GM10248 (cell line): ENCODE data around the gene IKZF5.
A peak's percentile ranks its signal among the peaks of the same experiment; 100 is the strongest.

Source experiments
- CTCF ChIA-PET: fragments of 300-600 bp; sonication (Branson Sonifier 250); formaldehyde crosslinking; extraction: SDS; loops from one replicate; lab custom pipeline; 2021; ENCODE audit warnings: antibody characterized with exemption; lab: Yijun Ruan, JAX
- POLR2A ChIA-PET: fragments of 350-650 bp; sonication (Branson Sonifier 250); formaldehyde crosslinking; extraction: SDS; loops from one replicate; lab custom pipeline; 2020; ENCODE audit warnings: antibody characterized with exemption; lab: Yijun Ruan, JAX
- DNase-seq: peaks from one replicate; pipeline ENCODE4 v3.0.0; 2012; ENCODE audit errors: extremely low spot score
- CTCF ChIP-seq: IDR thresholded peaks from 2 replicates; pipeline ENCODE4 v1.5.1; 2012; ENCODE audit warnings: mild to moderate bottlenecking, low read depth; ENCODE audit errors: extremely low read depth, missing control alignments, control extremely low read depth

IKZF5 gene

GRCh38 chr10:123031124-123031523 lies 22.5 kb upstream of the IKZF5 start:
- no peak for DNase-seq
- no peak for TF ChIP-seq CTCF
- CTCF ChIA-PET, result interaction anchor here (4.3 kb wide), 1 partner anchor 13 kb away, joined by 40 read pairs; no protein-coding TSS in a partner anchor
- POLR2A ChIA-PET, result no interaction called here

- no peak for TF ChIP-seq CTCF
- DNase-seq, result no peak
- ChIA-PET POLR2A (no interaction called here), CTCF (interaction anchor here (1.5 kb wide), 1 partner anchor 17 kb away, joined by 5 read pairs; no protein-coding TSS in a partner anchor)
Measured at GRCh38 chr10:123027861-123028260, 19.3 kb upstream of the IKZF5 start.

GRCh38 chr10:123026302-123026701 lies 17.7 kb upstream of the IKZF5 start:
- POLR2A ChIA-PET, result no interaction called here

GRCh38 chr10:123024540-123024939 lies 15.9 kb upstream of the IKZF5 start:
- ChIA-PET CTCF (interaction anchor here (1.1 to 4.6 kb wide), 5 partner anchors 12 to 20 kb away, joined by 3 to 16 read pairs (median 4); partner anchors contain the start of gene ACADSB), POLR2A (no interaction called here)
- no peak for DNase-seq
- no peak for TF ChIP-seq CTCF

More at GRCh38 chr10:123026302-123026701, 17.7 kb upstream of the IKZF5 start:
- CTCF ChIA-PET, result no interaction called here
- DNase-seq, result no peak
- no peak for TF ChIP-seq CTCF

- peak; percentile 49 for TF ChIP-seq CTCF
- ChIA-PET CTCF (interaction anchor here (0.9 to 4.6 kb wide), 10 partner anchors 8 to 537 kb away, joined by 3 to 20 read pairs (median 5); partner anchors contain the start of gene C10orf88), POLR2A (no interaction called here)
- DNase-seq, result no peak
Measured at GRCh38 chr10:123021517-123021916, 12.9 kb upstream of the IKZF5 start.

GRCh38 chr10:123019941-123020703 lies 11.5 kb upstream of the IKZF5 start:
- ChIA-PET POLR2A (interaction anchor here (1.2 kb wide), 1 partner anchor 9 kb away, joined by 3 read pairs; no protein-coding TSS in a partner anchor), CTCF (interaction anchor here (0.9 to 3.9 kb wide), 5 partner anchors 10 to 538 kb away, joined by 3 to 20 read pairs (median 4); no protein-coding TSS in a partner anchor)
- DNase-seq, result no peak
- TF ChIP-seq CTCF, result no peak
